HG02870 (cell line): Measurements from ENCODE around the gene RPL3.

Experiments
- ATAC-seq: cut with Tn5 transposase; IDR thresholded peaks from one replicate; pipeline ENCODE4 v1.9.1; 2021; ENCODE audit warnings: mild to moderate bottlenecking, moderate library complexity; ENCODE audit not compliant: unreplicated experiment

RPL3 gene

DNA sequence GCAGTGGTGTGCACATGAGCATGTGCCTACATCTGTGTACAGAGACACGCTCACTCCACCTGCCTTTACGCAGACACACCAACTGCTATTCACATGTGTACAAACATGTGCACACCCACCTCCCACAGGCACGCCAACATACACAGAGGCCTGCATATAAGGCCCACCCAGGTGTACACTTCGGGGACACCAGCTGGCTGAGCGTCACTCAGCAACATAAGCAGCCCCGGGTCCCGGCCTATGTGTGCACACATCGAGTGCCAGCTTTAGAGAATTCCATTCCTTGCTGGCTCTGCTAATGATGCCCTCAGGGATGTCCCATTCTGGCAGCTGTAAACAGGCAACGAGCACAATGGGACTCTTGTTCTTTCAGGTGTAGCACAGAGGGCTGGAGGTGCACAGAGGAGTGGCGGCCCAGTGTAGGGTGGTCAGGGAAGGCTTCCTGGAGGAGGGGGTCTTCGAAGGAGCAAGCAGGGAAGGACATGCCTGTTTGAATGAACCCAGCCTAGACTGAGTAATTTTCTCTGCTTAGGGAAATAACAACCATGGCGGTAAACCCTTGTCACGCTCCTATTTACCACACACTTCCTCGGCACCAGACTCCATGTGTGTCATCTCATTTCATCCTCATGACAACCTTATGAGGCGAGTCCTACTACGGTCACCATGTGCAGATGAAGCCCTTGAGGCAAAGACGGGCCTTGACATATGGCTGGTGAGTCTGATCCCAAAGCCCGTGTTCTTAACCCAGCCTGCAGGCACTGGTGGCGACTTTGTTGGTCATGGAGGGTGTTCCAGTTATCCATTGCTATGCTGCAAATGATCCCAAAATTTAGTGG, 35.1 kb downstream of the RPL3 start:
- no peak for ATAC-seq

DNA sequence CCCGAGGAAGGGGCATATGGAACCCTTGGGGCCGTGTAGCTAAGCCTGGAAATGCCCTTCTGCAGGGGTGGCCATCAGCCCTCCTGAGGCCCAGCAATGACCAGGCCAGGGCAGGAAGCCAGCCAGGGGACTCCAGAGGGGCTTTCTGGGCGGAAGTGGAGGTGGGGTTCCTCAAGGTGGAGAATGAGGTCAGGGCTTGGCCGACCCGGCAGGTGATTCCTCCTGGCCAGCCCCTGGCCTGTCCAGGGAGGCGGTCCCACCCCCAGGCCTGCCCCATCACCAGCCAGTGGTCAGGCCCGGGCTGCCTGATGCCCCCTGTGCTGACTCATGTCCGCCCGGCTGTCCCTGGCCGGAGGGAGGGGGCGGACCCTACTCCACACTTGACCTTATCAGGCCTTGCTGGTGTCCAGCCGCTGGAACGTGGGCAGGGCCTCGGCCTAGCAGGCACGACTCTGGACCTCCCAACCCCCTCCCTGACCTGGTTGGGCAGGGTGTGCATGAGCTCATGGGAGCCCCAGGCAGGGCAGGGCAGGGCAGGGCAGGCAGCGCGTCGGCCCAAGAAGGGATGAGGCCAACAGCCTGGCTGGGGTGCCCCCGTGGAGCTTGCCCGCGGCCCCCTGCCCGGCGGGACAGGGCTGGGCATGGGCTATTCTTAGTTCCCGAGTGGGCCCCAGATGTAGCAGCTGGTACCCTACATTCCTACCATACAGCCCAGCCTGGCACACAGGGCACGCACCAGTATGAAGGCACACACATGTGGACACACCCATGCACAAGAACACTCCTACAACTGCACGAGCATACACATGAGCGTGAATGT, 35.9 kb downstream of the RPL3 start:
- ATAC-seq, result no peak

DNA sequence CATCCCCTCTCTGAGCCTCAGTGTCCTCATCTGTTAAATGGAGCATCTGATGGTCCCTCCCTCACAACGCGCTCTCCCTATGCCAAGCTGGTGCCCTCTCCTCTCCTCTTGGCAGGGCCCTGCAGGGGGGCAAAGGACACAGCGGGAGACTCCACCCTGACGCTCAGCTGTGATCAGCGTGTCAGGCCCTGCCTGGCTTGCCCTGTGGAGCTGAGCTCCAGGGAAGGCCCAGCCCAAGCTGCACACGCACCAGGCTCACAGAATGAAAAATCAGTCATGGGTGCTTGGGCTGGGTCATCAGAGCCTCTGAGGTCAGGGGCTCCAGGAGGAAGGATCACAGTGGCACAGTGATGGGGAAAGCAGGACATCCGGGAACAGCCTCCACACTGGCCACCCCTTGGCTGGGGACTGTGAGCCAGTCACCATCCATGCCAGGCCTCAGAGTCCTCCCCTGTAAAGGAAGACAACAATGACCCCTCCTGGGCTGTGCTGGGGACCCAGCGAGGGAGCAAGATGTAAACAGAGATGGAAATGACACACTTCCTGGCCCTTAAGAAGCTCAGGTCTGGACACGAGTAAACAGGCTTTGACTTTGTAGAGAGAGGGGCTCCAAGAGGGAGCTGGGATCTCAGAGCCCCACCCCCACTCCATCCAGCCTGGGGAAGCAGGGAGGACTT, 36.6 kb downstream of the RPL3 start:
- no peak for ATAC-seq

DNA sequence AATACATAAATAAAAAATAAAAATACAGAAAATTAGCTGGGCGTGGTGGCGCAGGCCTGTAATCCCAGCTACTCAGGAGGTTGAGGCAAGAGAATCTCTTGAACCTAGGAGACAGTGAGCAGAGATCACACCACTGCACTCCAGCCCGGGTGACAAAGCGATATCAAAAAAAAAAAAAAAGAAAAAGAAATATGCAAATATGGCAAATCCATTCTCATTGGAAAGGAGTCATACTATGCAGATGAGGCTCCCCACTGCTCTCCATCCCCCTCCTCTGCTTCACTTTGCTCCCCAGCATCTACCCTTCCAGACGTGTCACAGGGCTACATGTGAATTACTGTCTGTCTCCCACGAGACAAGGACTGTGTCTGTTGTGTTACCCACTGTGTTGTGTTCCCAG, 38.3 kb downstream of the RPL3 start:
- no peak for ATAC-seq

DNA sequence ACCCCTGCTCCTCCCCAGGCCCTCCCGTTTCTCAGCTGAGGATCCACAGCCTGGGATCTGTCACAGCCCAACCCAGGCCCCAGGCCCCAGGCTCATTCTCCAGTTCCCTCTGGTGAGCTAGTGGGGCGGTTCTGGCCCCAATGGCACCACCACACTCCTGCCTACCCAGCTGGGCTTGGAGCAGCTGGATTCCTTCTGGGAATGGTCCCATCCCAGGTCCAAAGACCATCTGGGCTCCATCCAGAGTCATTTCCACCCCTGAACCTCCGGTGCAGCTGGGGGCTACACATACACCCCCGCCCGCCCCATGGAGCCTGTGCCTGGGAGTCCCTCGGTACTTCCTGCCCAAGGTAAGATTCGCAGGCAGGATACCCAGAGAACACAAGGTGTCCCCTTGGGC, 39.2 kb downstream of the RPL3 start:
- ATAC-seq, result no peak

DNA sequence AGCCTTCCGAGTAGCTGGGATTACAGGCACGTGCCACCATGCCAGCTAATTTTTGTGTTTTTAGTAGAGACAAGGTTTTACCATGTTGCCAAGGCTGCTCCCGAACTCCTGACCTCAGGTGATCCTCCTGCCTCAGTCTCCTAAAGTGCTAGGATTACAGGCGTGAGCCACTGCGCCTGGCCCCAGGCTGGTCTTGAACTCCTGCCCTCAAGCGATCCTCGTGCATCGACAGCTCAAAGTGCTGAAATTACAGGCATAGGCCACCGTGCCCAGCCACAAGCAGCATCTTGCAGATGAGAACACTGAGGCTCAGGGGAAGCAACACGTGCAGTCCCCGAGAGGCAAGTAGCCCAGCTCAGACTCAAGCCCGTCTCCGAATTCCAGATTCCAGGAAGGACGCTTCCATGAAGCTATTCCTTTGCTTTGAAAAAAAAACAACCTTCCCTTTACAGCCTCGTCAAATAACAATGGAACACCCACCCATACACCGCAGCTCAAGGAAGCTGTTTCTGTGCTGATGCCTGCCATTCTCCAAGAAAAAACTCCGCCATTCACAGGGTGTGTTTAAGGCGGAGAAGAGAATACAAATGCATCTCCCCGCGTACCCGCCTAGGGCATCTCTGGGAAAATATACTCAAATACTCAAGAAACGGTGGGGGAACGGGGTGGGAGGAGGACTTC, 40.1 kb downstream of the RPL3 start:
- ATAC-seq, result no peak

DNA sequence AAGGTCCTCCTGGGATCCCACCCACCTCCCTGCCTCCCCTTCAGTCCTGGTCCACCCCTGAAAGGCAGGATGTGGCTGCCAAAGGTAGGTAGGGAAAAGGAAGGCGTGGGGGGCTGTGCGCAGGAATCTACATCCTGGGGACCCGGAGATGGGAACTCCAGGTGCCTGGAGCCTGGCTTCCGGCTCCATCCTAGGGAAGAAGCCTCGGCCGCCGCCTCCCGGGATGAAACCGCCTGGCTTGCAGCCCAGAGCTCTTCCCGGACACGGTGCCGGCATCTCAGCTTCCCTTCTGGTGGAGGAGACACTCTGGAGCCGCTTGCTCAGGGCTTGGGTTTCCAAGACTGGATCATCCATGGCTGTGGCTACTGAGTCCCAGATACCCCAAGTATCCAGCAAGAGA, 41.4 kb downstream of the RPL3 start:
- ATAC-seq, result no peak

DNA sequence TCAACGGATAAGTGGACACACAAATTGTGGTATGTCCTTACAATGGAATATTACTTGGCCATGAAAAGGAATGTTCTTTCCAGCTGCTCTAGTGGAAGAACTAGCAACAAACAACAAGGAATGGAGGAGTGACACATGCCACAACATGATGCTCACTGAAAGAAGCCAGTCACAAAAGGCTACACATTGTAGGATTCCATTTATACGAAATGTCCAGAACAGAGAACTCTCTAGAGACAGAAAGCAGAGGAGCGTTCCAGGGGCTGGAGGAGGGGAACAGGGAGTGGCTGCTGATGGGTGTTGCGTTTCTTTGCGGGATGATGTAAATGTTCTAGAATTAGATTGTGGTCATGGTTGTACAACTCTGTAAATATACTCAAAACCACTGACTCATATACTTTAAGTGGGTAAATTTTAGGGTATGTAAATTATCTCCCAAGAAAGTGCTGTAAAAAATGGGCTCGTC, 42.2 kb downstream of the RPL3 start:
- no peak for ATAC-seq

DNA sequence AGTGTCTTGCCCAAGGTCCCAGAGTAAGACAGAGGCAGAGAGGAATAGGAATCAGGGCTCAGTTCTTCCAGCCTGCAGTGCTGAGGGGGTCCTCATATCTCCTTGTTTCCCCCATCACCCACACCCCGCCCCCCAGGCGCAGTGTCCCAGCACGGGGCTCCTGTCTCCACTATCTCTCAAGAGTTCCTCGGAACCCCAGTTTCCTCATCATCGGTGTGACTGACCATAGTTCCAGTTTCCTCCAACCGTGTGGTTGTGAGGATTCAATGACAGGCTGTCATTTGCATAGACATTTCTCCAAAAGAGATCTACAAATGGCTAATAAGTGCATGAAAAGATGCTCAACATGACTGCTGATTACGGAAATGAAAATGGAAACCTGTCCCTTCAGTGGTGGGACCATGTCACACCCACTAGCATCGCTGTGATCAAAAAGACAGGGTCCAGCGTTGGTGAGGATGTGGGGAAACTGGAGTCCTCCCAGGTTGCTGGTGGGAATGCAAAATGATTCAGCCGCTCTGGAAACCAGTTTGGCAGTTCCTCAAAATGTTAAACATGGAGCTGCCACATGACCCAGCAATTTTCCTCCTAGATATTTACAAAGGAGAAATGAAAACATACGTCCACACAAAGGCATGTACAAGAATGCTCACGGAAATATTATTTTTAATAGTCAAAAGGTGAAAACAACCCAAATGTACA, 42.8 kb downstream of the RPL3 start:
- no peak for ATAC-seq

DNA sequence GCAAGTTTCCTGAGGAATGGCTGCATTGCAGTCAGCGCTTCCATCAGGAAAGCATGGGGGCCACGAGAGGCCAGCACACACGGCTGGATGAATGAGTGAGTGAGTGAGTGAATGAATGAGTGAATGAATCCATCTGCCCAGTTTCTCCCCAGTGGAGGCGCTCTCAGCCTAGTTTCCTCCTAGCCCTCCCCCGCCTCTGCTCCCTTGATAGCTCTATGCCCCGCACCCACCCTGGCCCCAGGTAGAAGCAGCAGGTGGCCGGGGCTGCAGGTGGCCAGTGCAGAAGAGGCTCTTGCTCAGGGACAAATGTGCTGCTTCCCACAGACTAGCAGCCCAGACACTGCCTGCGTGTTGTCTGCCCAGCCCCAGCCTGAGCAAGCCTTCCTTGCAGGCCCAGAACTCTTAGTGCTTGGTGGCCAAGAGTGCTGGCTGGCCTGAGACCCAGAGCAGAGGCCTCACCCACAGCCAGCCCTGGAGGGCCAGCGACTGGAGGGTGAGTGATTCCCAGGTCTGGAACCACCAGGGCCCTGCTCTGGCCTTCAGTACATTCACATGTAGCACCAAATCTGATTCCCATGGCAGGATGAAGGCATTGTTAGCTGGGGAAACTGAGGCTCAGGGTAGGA, 43.5 kb downstream of the RPL3 start:
- ATAC-seq, result no peak

DNA sequence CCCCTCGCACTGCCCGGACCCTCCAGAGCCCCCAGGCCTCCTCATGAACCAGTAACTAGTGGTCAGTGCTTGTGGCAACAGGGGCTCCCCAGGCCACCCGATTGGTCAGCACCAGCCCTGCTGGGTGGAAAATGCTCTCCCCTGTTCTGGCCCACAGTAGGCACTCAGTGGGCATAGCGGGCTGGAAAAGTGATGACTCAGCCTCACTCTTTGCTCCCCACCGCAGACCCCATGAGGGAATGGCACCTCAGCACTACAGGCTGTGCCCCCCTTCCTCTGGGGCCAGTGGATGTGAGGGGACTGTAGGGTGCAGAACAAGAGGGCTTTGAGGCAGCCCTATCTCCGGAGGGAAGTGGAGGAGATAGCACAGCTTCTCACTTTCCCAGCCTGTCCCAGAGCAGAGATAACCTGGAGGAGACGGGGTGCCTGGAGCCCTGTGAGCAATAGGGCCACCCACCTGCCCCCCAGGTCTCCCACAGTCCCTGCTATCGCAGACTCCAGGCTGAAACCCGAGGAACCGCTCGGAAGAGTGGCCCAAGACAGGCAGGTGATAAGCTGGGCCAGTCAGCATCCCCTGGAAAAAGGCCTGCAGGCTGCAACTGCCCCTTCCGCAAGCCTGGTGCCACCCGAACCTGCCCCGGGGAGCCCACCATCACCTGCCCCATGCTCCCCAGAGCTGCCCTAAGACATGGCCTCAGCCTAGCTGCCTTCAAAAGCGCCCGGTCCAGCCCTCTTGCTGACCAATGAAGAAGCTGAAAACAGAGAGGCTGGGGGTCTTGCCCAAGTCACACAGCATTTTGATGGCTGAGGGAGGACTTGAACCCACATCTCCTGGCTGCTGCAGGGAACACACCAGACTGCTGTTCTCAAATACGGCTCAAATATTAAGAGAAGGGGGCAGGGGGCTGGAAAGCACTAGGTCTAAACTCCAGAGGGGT, 45.2 kb downstream of the RPL3 start:
- no peak for ATAC-seq

DNA sequence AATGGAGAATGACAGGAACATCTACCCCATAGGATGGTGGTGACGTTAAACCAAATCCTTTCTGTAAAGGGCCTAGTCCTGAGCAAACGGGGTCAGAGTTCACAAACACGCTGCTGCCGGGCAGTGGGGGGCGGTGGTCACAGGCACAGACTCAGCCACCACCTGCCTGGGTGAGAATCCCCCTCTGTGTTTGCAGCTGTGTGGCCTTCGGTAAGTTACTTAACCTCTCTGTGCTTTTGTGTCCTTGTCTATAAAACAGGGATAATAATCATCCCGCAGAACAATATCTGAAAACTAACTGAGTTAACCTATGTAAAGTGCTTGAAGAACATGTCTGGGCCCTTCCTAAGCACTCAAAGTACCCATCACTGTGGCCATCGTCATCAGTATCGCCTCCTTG, 48.6 kb downstream of the RPL3 start:
- ATAC-seq, result no peak

DNA sequence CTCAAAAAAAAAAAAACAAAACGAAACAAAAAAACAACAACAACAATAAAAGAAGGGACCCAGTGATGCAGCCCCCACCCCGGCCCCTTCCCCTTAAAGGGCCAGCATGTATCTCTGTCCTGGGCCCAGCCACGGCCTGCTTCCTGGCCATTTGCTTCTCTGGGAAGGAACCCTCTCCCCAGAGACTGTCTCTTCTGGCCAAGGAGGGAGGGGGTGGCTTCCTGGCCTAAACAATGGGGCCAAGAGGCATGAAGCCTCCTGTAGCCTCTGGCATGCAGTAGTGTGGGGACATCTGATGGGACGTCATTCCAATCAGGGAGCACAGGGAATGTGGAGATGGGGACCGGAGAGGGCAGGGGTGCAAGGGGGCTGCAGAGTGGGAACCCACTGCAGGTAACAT, 49.1 kb downstream of the RPL3 start:
- ATAC-seq, result no peak

DNA sequence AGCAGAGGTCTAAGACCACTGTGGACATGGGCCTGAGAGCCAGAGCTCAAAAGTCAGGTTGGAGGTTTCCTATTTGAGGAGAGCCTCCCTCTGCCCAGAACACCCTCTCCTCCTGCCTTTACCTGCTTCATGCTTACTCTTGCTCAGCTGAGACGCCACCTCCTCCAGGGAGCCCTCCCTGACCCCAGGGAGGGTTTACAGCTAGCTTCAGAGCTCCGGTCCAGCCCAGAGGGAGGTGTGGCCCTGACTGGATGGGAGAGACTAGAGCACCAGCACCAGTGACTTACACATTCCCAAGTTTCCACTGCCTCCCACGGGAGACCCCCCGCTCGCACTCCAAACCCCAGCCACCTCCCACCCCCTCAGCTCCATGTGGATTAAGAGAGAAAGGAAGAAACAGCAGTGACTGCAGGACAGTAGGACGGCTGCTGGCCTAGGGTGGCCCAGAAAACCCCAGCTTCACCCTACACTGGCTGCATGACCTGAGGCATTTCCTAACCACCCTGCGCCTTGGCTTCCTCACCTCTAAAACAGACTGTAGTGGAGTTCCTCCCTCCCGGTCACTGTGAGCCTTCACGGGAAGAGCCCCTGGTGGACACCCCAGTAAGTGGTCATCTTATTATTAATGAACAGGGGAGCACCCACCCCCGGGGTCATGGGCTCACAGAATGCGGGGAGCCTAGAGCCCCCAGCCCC, 50.2 kb downstream of the RPL3 start:
- ATAC-seq, result no peak

DNA sequence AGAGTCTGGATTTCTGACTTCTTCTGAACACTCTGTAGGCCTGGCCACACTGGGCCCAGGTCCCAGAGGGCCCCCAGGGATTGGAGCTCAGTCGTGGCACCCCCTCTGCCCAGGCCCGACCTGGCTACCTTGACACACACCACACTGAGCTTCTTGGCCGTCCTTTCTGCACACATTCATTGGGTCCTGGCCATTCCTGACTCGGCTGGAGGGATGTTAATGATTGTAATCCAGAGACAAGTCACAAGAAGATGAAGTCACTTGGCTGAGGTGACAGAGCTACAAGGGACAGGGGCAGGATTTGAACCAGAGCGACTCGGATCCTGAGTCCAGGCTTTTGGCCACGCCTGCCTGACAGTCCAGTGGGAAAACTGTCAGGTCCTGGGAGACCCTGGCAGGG, 50.8 kb downstream of the RPL3 start:
- ATAC-seq, result no peak

DNA sequence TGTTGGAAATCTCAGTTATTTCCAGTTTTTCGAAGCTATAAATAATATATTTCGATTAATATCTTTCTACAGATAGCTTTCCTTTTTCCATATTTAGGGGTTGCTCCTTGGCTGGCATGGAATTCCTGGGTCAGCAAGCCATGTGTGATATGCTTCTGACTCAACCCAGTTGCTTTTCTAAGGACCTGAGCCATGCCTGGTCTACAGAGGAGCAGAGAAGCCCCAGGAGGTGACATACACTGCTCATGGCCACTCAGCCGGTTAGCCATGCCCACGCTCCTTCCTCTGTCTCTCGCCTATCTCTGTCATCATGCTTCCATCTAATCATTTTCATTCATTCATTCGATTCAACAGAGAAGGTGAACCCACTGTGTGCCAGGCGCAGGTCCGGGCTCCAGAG, 51.4 kb downstream of the RPL3 start:
- no peak for ATAC-seq

DNA sequence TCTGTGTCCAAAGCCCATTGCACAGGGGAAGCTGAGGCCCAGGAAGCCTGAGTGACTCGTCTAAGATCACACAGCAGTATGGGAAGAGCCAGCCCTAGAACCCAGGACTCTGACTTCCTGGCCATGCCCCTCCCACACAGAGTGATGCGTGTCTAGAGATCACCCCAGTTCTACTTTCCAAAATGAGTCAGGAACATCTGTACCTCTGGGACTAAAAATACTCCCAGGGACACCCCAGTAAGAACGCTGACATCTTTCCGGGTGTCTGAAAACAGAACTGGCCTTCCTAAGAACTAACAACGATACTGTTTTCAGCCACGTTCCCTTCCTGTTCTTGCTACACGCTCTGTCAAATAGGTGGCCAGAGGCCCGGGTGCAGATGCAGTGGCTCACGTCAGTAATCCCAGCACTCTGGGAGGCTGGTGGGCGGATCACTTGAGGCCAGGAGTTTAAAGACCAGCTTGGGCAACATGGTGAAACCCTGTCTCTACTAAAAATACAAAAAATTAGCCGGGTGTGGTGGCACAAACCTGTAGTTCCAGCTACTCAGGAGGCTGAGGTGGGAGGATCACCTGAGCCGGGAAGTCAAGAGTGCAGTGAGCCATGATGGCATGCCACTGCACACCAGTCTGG, 52.9 kb downstream of the RPL3 start:
- ATAC-seq, result peak; percentile 85
